HG02571 (cell line): ENCODE data around the gene VSTM2L.
A peak's percentile ranks its signal among the peaks of the same experiment; 100 is the strongest.
"Not testable (repeated sequence)": the region's sequence is repeated elsewhere in the genome, so short reads cannot be mapped to it uniquely, and the experiment has no call there.

Experiments used
- ATAC-seq: cut with Tn5 transposase; IDR thresholded peaks from one replicate; pipeline ENCODE4 v1.9.1; 2021; ENCODE audit warnings: mild to moderate bottlenecking, moderate library complexity; ENCODE audit not compliant: unreplicated experiment

Gene VSTM2L, protein sequence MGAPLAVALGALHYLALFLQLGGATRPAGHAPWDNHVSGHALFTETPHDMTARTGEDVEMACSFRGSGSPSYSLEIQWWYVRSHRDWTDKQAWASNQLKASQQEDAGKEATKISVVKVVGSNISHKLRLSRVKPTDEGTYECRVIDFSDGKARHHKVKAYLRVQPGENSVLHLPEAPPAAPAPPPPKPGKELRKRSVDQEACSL

DNA sequence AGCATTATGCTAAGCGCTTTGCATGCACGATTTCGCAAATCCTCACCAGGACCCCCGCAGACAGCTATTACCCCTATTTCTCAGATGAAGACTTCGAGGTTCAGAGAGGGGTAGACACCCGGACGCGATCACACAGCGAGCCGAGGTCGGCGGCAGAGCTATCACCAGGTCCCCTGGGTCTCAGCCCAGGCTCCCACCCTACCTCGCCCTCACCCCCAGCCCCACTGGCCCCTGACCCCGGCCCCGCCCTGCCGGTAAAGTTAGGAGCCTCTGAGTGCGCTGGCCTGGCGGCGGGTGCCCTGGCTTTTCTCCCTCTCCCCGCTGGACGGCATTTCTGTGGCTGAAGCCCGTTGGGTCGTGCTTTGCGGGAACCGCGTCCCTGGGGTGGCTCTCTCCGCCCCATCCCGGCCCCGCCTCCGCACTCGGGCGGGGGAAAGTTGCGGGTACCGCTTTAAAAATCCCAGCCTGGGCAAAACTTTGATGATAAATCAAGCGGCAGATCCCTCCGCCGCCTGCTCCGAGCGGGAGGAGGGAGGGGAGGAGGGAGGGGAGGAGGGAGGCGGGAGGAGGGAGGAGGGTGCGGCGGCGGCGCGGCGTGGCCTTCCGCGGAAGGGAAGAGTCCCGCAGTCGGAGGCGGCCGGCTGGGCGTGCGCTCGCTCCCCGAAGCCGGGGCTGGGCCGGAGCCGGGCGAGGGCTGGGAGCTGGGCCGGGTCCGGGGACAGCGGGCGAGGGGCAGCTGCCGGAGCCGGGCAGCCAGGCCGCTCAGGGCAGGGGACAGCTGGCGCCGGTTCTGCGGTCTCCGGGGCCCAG, at the start of gene VSTM2L:
VSTM2L (plus strand) TSS at position 624 of the 810 bp plus-strand sequence. CDS start 224 bp downstream, outside the sequence.
- ATAC-seq = no peak

GRCh38 chr20:37853823-37854375, 49.0 kb upstream of the VSTM2L start:
- peak; percentile 53 for ATAC-seq

DNA sequence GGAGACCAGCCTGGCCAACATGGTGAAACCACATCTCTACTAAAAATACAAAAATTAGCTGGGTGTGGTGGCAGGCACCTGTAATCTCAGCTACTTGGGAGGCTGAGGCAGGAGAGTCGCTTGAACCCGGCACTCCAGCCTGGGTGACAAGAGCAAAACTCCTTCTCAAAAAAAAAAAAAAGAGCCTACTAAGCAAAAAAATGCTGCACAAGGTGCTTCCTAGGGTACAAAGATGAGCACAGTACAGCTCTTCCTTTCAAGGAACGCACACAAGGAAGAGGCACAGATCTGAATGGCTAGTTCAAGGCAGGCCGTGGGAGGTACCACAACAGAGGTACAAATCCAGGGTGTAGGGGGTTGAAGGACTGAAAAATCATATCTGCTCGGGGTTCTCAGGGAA, 46.9 kb upstream of the VSTM2L start:
- not testable (repeated sequence) for ATAC-seq

DNA sequence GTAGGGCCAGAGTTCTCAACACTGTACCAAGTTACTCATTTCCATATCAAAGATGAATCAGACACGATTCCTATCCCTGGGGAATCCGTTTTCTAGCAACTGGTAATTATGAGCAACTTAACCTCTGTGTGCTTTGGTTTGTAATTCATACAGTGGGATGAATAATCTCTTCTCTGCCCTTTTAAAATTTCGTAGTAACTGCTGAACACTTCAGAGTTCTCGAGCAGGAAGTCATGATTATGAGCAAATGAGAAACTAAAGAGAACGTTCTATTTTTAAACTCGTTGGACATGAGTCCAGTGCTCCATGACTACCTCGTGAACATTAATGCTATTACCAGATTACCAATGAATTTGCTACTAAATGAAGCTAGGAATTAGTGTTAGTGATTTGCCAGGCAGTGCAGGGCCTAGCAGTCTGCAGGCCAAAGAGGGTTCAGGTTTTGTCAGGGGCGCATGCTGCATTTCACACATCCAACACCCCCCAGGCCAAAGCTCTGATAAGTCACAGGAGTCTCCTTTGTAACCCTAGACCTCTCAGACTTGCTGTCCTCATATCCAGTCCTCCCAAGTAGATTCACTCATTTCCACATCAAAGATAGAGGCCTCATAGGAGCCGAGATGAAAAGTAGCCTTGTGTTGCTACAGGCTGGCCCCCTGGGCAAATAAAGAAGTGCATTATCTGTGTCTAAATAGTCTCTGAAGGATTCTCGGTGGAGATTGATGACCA, 45.8 kb upstream of the VSTM2L start:
- no peak for ATAC-seq

DNA sequence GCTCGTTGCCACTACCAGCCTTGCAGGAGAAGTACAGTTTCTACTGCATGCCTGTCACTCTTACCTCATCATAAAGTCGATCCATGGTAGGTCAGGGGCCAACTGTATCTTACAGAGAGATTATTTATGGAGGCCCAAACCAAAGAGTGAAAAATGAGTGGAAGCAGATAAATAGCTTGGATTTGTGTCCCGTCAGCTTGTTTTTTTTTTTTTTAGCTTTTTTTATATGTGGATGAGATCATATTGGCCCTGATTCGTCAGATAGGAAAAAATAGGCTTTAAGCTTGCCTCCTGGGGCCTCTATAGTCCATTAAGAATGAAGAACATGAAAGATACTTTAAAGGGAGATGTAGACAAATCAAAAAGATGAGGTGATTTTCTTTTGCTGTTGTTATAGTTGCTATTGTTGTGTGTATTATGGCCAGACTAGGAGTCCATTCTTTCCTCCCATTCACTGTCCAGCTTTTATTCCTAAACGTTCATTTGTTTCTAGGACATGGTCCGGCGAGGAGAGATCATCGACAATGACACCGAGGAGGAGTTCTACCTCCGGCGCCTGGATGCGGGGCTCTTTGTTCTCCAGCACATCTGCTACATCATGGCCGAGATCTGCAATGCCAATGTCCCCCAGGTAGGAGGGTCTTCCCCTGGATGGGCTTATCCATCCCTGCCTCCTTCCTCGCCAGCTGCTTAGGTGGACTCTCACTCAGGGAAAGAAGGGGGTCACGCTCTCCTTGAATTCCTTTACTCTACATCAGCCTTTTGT, 43.3 kb upstream of the VSTM2L start:
- ATAC-seq = no peak

- no peak for ATAC-seq
These were observed 39.6 kb upstream of the VSTM2L start for GRCh38 chr20:37863289-37863688.

DNA sequence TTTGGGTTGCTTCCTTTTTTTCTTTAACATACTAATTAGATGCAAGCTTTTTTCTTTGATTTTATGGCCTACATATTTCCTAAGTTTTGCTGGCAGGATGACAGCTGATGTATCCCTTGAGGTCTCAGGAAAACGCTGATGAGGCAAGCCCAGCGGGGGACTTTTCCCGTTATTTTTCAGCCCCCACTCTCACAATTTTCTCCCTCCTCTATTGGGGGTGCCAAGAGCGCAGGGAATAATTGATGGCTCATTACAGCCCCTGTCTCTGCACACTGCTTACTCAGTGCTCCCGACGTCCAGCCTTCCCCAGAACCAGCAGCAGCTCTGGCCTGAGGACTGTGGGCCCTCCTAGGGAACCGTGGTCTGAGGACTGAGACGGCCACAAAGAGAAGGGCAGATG, 38.6 kb upstream of the VSTM2L start:
- ATAC-seq = no peak

DNA sequence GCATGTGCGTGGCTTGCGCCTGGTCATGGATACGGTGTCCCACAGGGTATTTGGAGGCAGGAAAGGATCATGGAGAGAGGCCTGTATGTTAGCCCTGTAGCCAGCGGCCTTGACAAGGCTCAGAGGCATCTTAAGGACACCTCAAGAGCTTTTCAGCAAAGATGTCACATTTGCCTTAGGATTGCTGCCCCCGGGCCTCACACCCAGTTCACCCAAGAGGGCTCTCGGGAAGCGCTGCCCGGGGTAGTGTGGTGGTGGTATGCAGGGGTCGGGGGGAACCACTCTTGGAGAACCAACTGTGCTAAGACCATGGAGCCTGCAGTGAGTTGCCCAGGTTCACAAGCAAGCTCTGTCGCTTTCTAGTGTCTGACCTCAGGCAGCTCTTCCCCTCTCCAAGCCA, 36.9 kb upstream of the VSTM2L start:
- no peak for ATAC-seq

GRCh38 chr20:37867289-37868195, 35.4 kb upstream of the VSTM2L start:
- ATAC-seq = no peak

DNA sequence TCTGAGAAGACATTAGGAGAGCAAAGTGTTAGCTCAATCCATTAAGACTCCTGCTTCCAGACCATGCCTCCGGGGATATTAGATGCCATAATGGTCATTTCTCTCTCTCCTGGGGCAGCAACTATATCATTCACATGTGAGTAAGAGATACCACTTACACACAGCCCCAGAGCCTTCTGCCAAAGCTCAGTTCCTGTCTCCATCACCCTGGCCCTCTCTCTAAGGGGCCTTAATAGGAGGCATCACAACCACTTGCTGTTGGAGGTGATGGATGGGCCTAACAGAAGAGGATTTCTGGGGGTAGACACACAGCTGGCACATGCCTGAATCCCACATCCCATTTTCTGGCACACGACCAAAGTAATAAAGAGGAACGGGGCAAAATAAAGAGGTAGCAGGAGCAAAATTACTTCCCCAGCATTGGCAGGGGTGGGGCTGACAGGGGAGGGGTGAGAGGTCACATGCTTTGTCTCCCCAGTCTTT, 34.0 kb upstream of the VSTM2L start:
- ATAC-seq = no peak

- no peak for ATAC-seq
These were observed 33.5 kb upstream of the VSTM2L start for GRCh38 chr20:37869334-37869861.

- ATAC-seq = no peak
These were observed 32.6 kb upstream of the VSTM2L start for GRCh38 chr20:37870294-37870693.

DNA sequence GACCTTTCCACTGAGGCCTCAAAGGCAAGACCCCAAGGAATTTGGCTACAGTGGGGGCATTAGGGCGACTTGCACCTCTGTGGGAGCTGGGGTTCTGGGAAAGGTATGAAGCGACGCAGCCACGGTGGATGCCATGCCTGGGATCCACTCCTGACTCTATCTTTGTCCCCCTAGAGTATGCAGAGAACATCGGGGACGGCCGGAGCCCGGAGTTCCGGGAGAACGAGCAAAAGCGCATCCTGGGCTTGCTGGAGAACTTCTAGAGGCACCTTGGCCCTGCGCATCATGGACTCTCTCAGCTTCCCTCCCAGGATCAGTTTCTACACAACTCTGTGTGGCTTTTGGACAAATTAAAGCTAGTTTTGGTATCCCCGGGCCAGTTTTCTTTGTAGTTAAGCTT, 31.2 kb upstream of the VSTM2L start:
- no peak for ATAC-seq

DNA sequence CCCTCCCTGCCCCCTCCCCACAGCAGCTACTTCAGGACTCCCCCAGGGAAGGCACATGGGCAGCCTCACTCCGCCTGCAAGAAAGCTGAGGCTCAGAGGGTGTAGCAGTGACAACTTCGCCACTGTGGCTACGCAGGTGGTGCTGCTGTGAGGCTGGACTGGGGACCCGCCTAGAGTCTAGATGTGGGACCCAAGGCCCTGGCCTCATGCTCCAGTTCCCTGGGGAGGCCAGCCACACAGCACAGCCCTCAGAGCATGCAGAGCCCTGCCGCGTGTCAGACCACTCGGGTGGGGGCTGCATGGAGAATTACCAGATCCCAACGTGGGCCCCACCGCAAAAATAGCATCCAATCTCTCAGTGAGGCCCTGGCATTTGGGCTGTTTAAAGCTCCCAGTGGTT, 30.8 kb upstream of the VSTM2L start:
- no peak for ATAC-seq

DNA sequence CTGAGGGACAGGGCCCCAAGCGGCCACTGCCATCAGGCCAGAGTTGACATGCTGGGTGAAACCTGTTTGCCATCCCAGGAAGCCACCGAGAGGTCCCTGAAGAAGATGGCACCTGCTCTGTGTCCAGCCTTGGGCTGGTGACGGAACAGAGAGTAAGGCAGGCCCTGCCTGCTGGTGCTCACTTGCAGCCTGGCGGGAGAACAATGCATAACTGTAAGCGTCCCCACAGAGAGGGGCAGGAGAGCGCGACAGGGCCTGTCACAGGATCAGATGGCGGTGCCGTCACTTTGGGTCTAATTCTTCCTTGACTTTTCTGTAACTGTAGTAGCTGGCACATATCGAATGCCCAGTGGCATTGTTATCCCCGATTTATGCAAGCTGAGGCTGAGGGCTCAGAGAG, 29.0 kb upstream of the VSTM2L start:
- ATAC-seq = no peak

DNA sequence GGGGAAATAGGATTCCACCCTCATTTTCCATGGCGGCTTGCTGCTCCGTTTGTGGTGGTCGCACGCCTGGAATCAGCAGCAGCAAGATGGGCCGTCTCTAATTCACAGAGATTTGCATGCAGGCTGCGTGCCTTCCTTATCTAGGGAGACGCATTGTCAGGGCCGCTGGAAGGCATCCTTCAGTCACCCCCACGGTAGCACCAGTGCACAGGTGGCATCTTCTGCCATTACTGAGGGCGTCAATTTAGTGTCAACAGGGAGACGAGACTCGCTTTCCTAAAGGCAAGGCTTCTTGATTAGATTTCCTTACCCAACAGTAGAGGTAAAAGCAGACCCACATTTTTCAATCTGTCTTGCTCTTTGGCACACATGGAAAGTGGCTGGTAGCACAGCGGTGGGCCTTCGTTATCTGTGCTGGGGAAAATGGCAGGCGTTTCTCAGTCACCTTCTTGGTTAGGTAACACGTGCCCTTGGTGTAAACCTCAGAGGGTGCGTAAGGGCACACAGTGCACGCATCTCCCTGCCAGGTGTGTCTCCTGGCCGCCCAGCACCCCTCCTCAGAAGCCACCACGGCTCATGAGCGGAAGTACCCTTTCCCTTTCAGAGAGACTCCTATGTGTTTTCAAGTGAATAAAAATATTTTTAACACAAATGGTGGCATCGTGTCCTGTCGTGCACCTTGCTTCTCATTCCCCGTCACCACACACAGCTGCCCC, 27.3 kb upstream of the VSTM2L start:
- ATAC-seq = no peak

GRCh38 chr20:37876863-37877262, 26.1 kb upstream of the VSTM2L start:
- no peak for ATAC-seq

- ATAC-seq = no peak
These were observed 24.8 kb upstream of the VSTM2L start for GRCh38 chr20:37877832-37878772.
